ENCODE results near the gene SPPL3. TPM values are rescaled to one million over a fixed set of nuclear protein-coding genes. Genes with fewer than 3 reads are reported as not detected.

SPPL3 gene
- total RNA-seq, 1 donor from 2014 or later, result 51.3 TPM

- Mint-ChIP-seq H3K4me1 (ENCODE audit: low read depth) (no peaks in the 10 kb centered on the region), H3K9me3 (ENCODE audit: low read depth) (no peaks in the 10 kb centered on the region), H3K36me3 (ENCODE audit: low read depth) (no peaks in the 10 kb centered on the region), H3K27ac (ENCODE audit: unreplicated experiment) (no peak overlapping the region), H3K27me3 (ENCODE audit: low read depth) (peaks cover 29% of the 10 kb centered on the region), H3K4me3 (ENCODE audit: unreplicated experiment) (no peak overlapping the region)
- no peak for TF ChIP-seq CTCF (IDR thresholded peaks at IDR 0.05)
- no peak for DNase-seq (ENCODE audit: low spot score)
Observed at GRCh38 chr12:120938496-120938895, 34.3 kb upstream of the SPPL3 start.

GRCh38 chr12:120936197-120936596, 32.0 kb upstream of the SPPL3 start:
- Mint-ChIP-seq H3K36me3 (ENCODE audit: low read depth) (no peaks in the 10 kb centered on the region), H3K9me3 (ENCODE audit: low read depth) (no peaks in the 10 kb centered on the region), H3K4me1 (ENCODE audit: low read depth) (no peaks in the 10 kb centered on the region), H3K27ac (ENCODE audit: unreplicated experiment) (no peak overlapping the region), H3K4me3 (ENCODE audit: unreplicated experiment) (no peak overlapping the region), H3K27me3 (ENCODE audit: low read depth) (peaks cover 21% of the 10 kb centered on the region)
- no peak for TF ChIP-seq CTCF (IDR thresholded peaks at IDR 0.05)
- DNase-seq (ENCODE audit: low spot score), result no peak

- Mint-ChIP-seq H3K9me3 (ENCODE audit: low read depth) (no peaks in the 10 kb centered on the region), H3K27me3 (ENCODE audit: low read depth) (peaks cover 18% of the 10 kb centered on the region), H3K4me3 (ENCODE audit: unreplicated experiment) (no peak overlapping the region), H3K27ac (ENCODE audit: unreplicated experiment) (no peak overlapping the region), H3K4me1 (ENCODE audit: low read depth) (no peaks in the 10 kb centered on the region), H3K36me3 (ENCODE audit: low read depth) (no peaks in the 10 kb centered on the region)
- DNase-seq (ENCODE audit: low spot score), result peak; percentile 18
- no peak for TF ChIP-seq CTCF (IDR thresholded peaks at IDR 0.05)
Observed at GRCh38 chr12:120933786-120934185, 29.6 kb upstream of the SPPL3 start.

GRCh38 chr12:120932956-120933526, 28.9 kb upstream of the SPPL3 start:
- H3K27ac Mint-ChIP-seq (ENCODE audit: unreplicated experiment), result no peak overlapping the region
- peak; percentile 39 for DNase-seq (ENCODE audit: low spot score)
- no peaks in the 10 kb centered on the region for H3K36me3 Mint-ChIP-seq (ENCODE audit: low read depth)
- no peaks in the 10 kb centered on the region for H3K9me3 Mint-ChIP-seq (ENCODE audit: low read depth)
- H3K4me3 Mint-ChIP-seq (ENCODE audit: unreplicated experiment), result no peak overlapping the region
- H3K27me3 Mint-ChIP-seq (ENCODE audit: low read depth), result peaks cover 15% of the 10 kb centered on the region
- no peak for TF ChIP-seq CTCF (IDR thresholded peaks at IDR 0.05)
- no peaks in the 10 kb centered on the region for H3K4me1 Mint-ChIP-seq (ENCODE audit: low read depth)

GRCh38 chr12:120932058-120932457, 27.9 kb upstream of the SPPL3 start:
- H3K36me3 Mint-ChIP-seq (ENCODE audit: low read depth), result no peaks in the 10 kb centered on the region
- no peak overlapping the region for H3K4me3 Mint-ChIP-seq (ENCODE audit: unreplicated experiment)
- H3K4me1 Mint-ChIP-seq (ENCODE audit: low read depth), result no peaks in the 10 kb centered on the region
- H3K27ac Mint-ChIP-seq (ENCODE audit: unreplicated experiment), result no peak overlapping the region
- peaks cover 10% of the 10 kb centered on the region for H3K27me3 Mint-ChIP-seq (ENCODE audit: low read depth)
- no peaks in the 10 kb centered on the region for H3K9me3 Mint-ChIP-seq (ENCODE audit: low read depth)
- no peak for DNase-seq (ENCODE audit: low spot score)
- no peak for TF ChIP-seq CTCF (IDR thresholded peaks at IDR 0.05)
